Brain microvascular endothelial cell (primary cell): ENCODE measurements around the gene GNPTG.

Experiments
- DNase-seq: peaks from one replicate; pipeline ENCODE4 v3.0.0-alpha.2; 2020
- H3K27ac ChIP-seq: fragments of 250-450 bp; sonication (Bioruptor Pico); 2 replicates; pipeline ENCODE4 v1.5.1; 2020; ENCODE audit warnings: mild to moderate bottlenecking, moderate library complexity
- H3K27me3 ChIP-seq: fragments of 250-450 bp; sonication (Bioruptor Pico); replicated peaks from 2 replicates; pipeline ENCODE4 v1.5.1; 2020; ENCODE audit warnings: mild to moderate bottlenecking
- H3K36me3 ChIP-seq: fragments of 250-450 bp; sonication (Bioruptor Pico); replicated peaks from 2 replicates; pipeline ENCODE4 v1.5.1; 2020; ENCODE audit warnings: mild to moderate bottlenecking
- H3K4me3 ChIP-seq: 2 replicates; pipeline ENCODE4 v1.5.1; 2011; ENCODE audit warnings: low read depth, mild to moderate bottlenecking, control low read depth, low read length, moderate library complexity
- CTCF ChIP-seq: IDR thresholded peaks from 2 replicates; pipeline ENCODE4 v1.5.1; 2011; ENCODE audit warnings: low read depth, mild to moderate bottlenecking, moderate library complexity, low read length, control low read depth, inconsistent platforms; ENCODE audit errors: missing control alignments
- in situ Hi-C: cut with HindIII; loops from 2 replicates; pipeline ENCODE4 v1.10.0; 2017; ENCODE audit warnings: low sequenced_read_pairs, low pct_ligation_motif_present

GNPTG gene

DNA sequence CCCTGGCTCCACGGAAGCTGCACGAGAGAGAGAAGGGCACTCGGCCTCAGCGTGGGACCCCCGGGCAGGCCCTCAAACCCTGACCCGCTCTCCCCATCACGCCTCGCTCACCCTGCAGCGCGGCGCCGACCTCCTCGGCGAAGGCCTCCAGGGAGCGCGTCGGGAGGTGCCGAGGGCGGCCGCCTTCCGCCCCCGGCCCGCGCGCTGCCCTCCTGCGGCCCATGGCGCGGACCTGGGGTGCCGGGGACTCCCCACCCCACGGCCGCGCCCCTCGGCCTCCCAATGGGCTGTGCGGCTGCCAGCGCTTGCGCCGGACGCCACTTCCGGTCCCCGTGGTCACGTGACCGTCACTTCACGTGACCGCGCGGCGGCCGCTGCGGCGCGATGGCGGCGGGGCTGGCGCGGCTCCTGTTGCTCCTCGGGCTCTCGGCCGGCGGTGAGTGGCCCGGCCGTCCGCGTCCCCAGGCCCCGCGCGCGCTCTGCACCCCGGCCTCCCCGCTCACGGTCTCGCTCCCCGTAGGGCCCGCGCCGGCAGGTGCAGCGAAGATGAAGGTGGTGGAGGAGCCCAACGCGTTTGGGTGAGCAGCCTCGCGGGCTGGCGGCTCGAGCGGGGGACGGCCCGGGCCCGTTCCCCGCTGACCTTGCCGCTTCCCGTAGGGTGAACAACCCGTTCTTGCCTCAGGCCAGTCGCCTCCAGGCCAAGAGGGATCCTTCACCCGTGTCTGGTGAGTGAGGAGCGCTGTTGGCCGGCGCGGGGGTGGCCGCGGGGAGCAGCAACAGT, at the start of gene GNPTG, which contains the start of gene TSR3:
Gene GNPTG, plus strand, starts transcription at position 350 of the 781 bp plus-strand sequence. Its CDS starts 35 bp downstream, at position 385.
Gene TSR3, minus strand, starts transcription at position 297 of the 781 bp plus-strand sequence. Its CDS starts 74 bp downstream, at position 223.
- TF ChIP-seq CTCF = no peak
- H3K27ac ChIP-seq = peak within 1 kb of the TSS; percentile 29
- peak within 1 kb of the TSS; percentile 81 for H3K4me3 ChIP-seq
- peak; percentile 60 for DNase-seq
- in situ Hi-C loops = no loop called here
- no peaks in the 10 kb centered on the region for H3K27me3 ChIP-seq
- H3K36me3 ChIP-seq = peaks cover 17% of the 10 kb centered on the region

GRCh38 chr16:1305823-1306222, 45.9 kb upstream of the GNPTG start:
- no peak for TF ChIP-seq CTCF
- H3K36me3 ChIP-seq = no peaks in the 10 kb centered on the region
- in situ Hi-C loops = no loop called here
- no peak overlapping the region for H3K27ac ChIP-seq
- no peak for DNase-seq
- H3K4me3 ChIP-seq = no peak overlapping the region
- H3K27me3 ChIP-seq = no peaks in the 10 kb centered on the region

GRCh38 chr16:1306334-1306733, 45.4 kb upstream of the GNPTG start:
- TF ChIP-seq CTCF = no peak
- Histone ChIP-seq H3K36me3 (no peaks in the 10 kb centered on the region), H3K27me3 (no peaks in the 10 kb centered on the region), H3K27ac (no peak overlapping the region), H3K4me3 (no peak overlapping the region)
- in situ Hi-C loops = no loop called here
- DNase-seq = no peak

- in situ Hi-C loops = no loop called here
- DNase-seq = no peak
- TF ChIP-seq CTCF = no peak
- Histone ChIP-seq H3K4me3 (peak overlapping the region; percentile 43), H3K27ac (peak overlapping the region; percentile 100), H3K27me3 (no peaks in the 10 kb centered on the region), H3K36me3 (peaks cover 6% of the 10 kb centered on the region)
These were observed 43.4 kb upstream of the GNPTG start for GRCh38 chr16:1308036-1308976.

- DNase-seq = peak; percentile 98
- Histone ChIP-seq H3K36me3 (peaks cover 9% of the 10 kb centered on the region), H3K27me3 (no peaks in the 10 kb centered on the region), H3K4me3 (peak within 1 kb of the TSS; percentile 77), H3K27ac (peak within 1 kb of the TSS; percentile 100)
- in situ Hi-C loops = no loop called here
- TF ChIP-seq CTCF = no peak
These were observed 42.5 kb upstream of the GNPTG start, which contains the start of gene UBE2I for GRCh38 chr16:1308977-1309885. TSS of gene UBE2I (plus strand) at chr16:1309636. CDS start at chr16:1314031, 4,395 bp downstream.
